ENCODE measurements around the gene TMEM94. TPM values are rescaled to one million over a fixed set of nuclear protein-coding genes. Genes with fewer than 3 reads are reported as not detected.

TMEM94 gene
- polyA plus RNA-seq, 2 of the 4 experiments (the other 2 are of a cell fraction): 30.5 to 63.8 TPM

GRCh38 chr17:75516255-75516618, 59.8 kb downstream of the TMEM94 start, which contains the start of gene TSEN54:
Gene TSEN54, plus strand, starts transcription at chr17:75516528. Its CDS starts 33 bp downstream, at chr17:75516561.
- DNase-seq (ENCODE audit: low read depth in 1 of 2, low spot score in 1 of 2) (peak; percentile 93 to 98), ATAC-seq (peak; percentile 80 to 90), FAIRE-seq (no peak)
- ChIA-PET CTCF (interaction anchor here (0.6 to 7.1 kb wide), 53 partner anchors 8 to 380 kb away, joined by 3 to 55 read pairs (median 5); partner anchors contain the start of genes GALK1, LLGL2, MIF4GD and SMIM5), POLR2A (interaction anchor here (0.6 to 1.7 kb wide), 10 partner anchors 9 to 264 kb away, joined by 3 to 19 read pairs (median 5); partner anchors contain the start of genes GRB2, LLGL2, MIF4GD and SLC25A19)
- 8% methylated on average over 4 of the region's 45 CpGs for WGBS (ENCODE audit: missing lambda C conversion rate)
- Histone ChIP-seq H3K9me3 (no peaks in the 10 kb centered on the region), H3K4me3 (peak within 1 kb of the TSS; percentile 89), H3K4me1 (peaks cover 38% of the 10 kb centered on the region), H3K27ac (peak within 1 kb of the TSS; percentile 91 to 98), H3K4me2 (peak within 1 kb of the TSS; percentile 98)
- TF ChIP-seq KDM1A (IDR thresholded peaks at IDR 0.05; ENCODE audit: low read depth) (0 out of 2 replicates have a peak, but pooled peaks have one; percentile 8), JUN (IDR thresholded peaks at IDR 0.05) (peak in 1 of 2 experiments; percentile 82; a peak in 3 of 5 replicates), POLR2A (IDR thresholded peaks at IDR 0.05; ENCODE audit: low read length) (peak; percentile 69), TP53 (CRISPR knock-in tag; IDR thresholded peaks at IDR 0.05) (no peak), MAZ (IDR thresholded peaks at IDR 0.05; ENCODE audit: borderline replicate concordance, low read depth, low read length) (peak; percentile 84; the same call in 1 of the 2 replicates), ZSCAN20 (CRISPR knock-in tag; IDR thresholded peaks at IDR 0.05) (0 out of 2 replicates have a peak, but pooled peaks have one; percentile 29), PBX3 (IDR thresholded peaks at IDR 0.05) (peak; percentile 86), HEYL (CRISPR knock-in tag; IDR thresholded peaks at IDR 0.05) (no peak), EHMT2 (IDR thresholded peaks at IDR 0.05; ENCODE audit: low read depth) (0 out of 2 replicates have a peak, but pooled peaks have one; percentile 53), RFX5 (IDR thresholded peaks at IDR 0.05) (no peak), SREBF2 (IDR thresholded peaks at IDR 0.05) (no peak), REST (IDR thresholded peaks at IDR 0.05) (peak; percentile 84; the same call in 1 of the 2 replicates), CTCF (IDR thresholded peaks at IDR 0.05) (no peak), MYC (IDR thresholded peaks at IDR 0.05; ENCODE audit: borderline replicate concordance, low read length) (0 out of 2 replicates have a peak, but pooled peaks have one; percentile 11), BCL3 (IDR thresholded peaks at IDR 0.05) (0 out of 3 replicates have a peak, but pooled peaks have one; percentile 38)

- peak overlapping the region; percentile 98 for H3K4me2 ChIP-seq
- peak overlapping the region; percentile 91 to 98 for H3K27ac ChIP-seq
- H3K4me1 ChIP-seq: peaks cover 36% of the 10 kb centered on the region
- ATAC-seq (peak in 1 of 2 experiments; percentile 15; a peak in 3 of 6 replicates), FAIRE-seq (no peak), DNase-seq (ENCODE audit: low read depth in 1 of 2, low spot score in 1 of 2) (peak in 1 of 2 experiments; percentile 52)
- ChIA-PET POLR2A (interaction anchor here (0.5 to 1.7 kb wide), 12 partner anchors 8 to 263 kb away, joined by 3 to 19 read pairs (median 4); partner anchors contain the start of genes GRB2, LLGL2, MIF4GD and SLC25A19), CTCF (interaction anchor here (0.7 to 7.1 kb wide), 53 partner anchors 8 to 380 kb away, joined by 3 to 55 read pairs (median 5); partner anchors contain the start of genes LLGL2, MIF4GD, SMIM5 and TMEM94)
- no peaks in the 10 kb centered on the region for H3K9me3 ChIP-seq
- H3K4me3 ChIP-seq: peak overlapping the region; percentile 89
- no peak for TF ChIP-seq CEBPB (IDR thresholded peaks at IDR 0.05)
- peak; percentile 51; the same call in 1 of the 2 replicates for TF ChIP-seq MYC (IDR thresholded peaks at IDR 0.05; ENCODE audit: borderline replicate concordance, low read length)
- peak in 1 of 2 experiments; percentile 36; a peak in 2 of 5 replicates for TF ChIP-seq JUN (IDR thresholded peaks at IDR 0.05)
- WGBS (ENCODE audit: missing lambda C conversion rate): under 1% methylated on average over 7 of the region's 65 CpGs
Observed at GRCh38 chr17:75516619-75517296, 60.3 kb downstream of the TMEM94 start.

Measured in A549 (cell line).